D721Med (cell line): ENCODE data around the gene TSKU.

Experiments
- DNase-seq: peaks from one replicate; pipeline ENCODE4 v3.0.0; 2011; ENCODE audit warnings: low spot score; ENCODE audit not compliant: insufficient read length
- FAIRE-seq: peaks from 2 replicates; lab custom pipeline; 2011; peaks lifted over from hg19 to GRCh38; lab: Jason Lieb, UNC
- TF ChIP-seq, protein P1 (sequence below): IDR thresholded peaks from 2 replicates; pipeline ENCODE4 v1.5.1; 2012; ENCODE audit warnings: mild to moderate bottlenecking, control low read depth; ENCODE audit not compliant: insufficient read depth; ENCODE audit errors: missing control alignments

The TSKU gene

DNA sequence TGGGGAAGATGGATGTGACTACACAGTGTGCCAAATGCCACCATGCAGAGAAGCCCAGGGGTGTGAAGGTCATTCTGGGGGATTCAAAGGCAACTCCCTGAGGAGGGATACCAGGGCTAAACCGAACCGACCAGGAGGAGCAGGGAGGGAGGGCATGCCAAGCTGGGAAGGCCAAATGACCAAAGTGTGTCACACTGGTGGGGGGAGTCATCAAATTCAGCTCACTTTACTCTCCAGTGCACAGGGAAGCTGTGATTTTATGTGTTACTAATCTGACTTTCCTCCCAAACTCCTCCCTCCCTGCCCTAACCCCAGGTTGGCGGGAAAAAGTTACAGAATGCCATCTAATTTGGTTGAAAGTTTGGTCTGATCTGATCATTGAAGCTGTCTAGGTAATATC, 29.7 kb upstream of the TSKU start:
- no peak for DNase-seq
- TF ChIP-seq, protein P1, sequence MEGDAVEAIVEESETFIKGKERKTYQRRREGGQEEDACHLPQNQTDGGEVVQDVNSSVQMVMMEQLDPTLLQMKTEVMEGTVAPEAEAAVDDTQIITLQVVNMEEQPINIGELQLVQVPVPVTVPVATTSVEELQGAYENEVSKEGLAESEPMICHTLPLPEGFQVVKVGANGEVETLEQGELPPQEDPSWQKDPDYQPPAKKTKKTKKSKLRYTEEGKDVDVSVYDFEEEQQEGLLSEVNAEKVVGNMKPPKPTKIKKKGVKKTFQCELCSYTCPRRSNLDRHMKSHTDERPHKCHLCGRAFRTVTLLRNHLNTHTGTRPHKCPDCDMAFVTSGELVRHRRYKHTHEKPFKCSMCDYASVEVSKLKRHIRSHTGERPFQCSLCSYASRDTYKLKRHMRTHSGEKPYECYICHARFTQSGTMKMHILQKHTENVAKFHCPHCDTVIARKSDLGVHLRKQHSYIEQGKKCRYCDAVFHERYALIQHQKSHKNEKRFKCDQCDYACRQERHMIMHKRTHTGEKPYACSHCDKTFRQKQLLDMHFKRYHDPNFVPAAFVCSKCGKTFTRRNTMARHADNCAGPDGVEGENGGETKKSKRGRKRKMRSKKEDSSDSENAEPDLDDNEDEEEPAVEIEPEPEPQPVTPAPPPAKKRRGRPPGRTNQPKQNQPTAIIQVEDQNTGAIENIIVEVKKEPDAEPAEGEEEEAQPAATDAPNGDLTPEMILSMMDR = no peak
- FAIRE-seq = no peak

DNA sequence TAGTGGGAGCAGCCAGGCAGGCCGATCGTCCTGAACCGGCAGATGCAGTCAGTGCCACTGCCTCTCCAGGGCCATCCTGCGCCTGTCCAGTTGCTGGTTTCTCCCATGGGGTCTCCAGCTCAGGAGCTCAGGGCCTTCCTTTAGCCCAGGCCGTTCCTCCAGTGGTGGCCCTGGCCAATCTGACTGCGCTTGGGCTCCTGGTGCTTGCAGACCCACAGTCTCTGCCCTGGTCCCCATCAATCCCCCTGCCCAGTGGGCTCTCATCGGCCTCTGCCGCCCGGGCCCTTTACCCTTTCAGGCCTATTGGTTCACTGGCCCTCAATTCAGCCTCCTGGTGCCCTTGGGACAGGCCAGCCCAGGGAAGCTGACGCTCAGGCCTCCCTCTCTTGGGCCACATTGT, 29.2 kb upstream of the TSKU start:
- TF ChIP-seq, protein P1 = no peak
- FAIRE-seq (no peak), DNase-seq (no peak)

DNA sequence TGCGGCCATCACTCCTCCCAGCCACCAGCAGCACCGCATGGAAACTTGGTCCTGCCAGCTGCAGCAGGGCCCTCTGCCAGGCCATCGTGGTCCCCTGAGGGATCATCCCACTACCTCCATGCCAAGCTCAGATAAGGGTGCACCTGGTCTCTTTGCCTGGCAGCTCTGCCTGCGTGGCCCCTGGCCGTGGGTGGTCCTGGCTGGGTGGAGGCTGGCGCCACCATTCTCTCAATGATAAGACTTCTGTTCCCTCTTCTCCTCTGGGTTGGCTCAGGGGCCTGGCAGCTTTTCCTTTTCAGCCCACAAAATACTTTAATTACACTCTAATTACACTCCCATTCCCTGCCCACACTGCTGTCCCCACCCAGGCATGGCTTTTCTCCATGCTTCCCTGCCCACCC, 26.8 kb upstream of the TSKU start:
- TF ChIP-seq, protein P1 = no peak
- FAIRE-seq = no peak
- DNase-seq = no peak

DNA sequence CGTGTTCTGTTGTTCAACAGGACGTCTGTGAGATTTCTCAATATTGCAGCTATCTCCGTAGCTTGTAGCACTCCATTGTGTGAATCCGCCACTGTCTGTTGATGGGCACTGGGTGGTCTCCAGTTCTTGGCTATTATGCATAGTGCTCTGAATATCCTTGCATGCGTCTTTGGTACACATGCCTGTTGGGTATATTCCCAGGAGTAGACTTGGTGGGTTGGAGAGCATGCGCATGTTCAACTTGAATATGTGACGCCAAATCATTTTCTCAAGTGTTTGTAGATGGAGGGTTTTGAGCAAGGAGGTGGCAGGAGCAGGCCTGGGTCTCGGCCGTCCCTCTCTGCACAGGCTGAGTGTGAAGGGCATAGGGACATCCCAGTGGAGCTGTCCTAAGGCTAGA, 24.8 kb upstream of the TSKU start:
- TF ChIP-seq, protein P1 = no peak
- DNase-seq (no peak), FAIRE-seq (no peak)

DNA sequence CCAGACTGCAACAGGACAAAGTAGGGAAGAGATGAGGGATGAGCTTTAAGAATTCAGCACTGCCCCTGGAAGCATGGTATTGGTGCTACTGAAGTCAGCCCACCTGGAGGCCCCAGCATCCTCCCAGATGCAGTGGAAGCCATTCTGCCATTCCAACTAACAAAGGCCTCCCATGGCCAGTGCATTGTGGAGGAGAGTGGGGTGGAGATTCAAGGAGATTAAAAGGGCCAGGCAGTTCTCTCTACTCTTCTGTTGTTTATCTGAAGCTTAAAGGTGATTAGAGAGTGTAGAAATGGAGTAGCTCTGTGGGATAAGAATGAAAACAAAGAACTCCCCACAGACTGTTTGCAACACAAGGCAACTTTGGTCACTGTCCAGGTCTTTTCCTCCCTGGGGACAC, 24.1 kb upstream of the TSKU start:
- FAIRE-seq = no peak
- TF ChIP-seq, protein P1 = no peak
- DNase-seq = no peak

DNA sequence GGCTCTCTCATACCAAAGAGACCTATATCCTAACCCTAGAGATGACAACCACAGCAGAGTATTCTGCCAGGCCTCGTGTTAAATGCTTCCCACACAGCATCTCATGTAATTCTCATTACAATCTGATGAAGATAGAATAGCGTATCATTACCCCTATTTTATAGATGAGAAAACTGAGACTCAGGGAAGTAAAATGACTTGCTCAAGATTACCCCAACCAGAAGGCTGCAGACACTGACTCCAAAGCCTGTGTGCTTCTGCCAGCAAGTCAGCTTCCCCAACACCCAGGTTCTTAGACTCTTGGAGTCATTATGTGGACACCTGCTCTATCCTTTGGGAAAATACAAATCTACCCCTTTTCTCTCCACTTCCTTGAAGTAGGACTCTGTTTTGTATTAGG, 23.6 kb upstream of the TSKU start:
- TF ChIP-seq, protein P1 = no peak
- no peak for DNase-seq
- FAIRE-seq = no peak

DNA sequence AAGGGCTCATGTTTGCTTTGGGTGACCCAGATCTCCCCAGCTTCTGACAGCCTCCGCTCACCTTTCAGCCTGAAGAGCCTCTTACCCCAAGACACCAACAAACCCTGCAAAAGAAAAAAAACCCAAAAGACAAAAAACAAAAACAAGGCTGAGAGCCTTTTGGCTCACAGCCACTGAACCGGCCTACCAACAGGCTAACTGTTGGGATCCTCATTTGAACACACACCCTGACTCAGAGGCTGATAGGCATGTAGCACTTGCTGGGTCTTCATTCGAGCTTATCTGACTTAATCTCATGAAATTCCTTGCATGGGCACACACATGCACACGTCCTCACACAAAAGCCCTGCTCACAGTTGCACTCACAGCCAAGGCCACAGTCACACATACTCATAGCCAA, 22.9 kb upstream of the TSKU start:
- TF ChIP-seq, protein P1 = no peak
- FAIRE-seq (no peak), DNase-seq (no peak)
